Fibroblast of mammary gland (primary cell): ENCODE data around the gene DLG5.

Source experiments
- DNase-seq: peaks from one replicate; pipeline ENCODE4 v3.0.0-alpha.2; 2010; ENCODE audit warnings: low read depth
- H3K4me3 ChIP-seq: 2 replicates; pipeline ENCODE4 v1.5.1; 2011; ENCODE audit warnings: low read depth, mild to moderate bottlenecking, low read length, moderate library complexity; ENCODE audit not compliant: control insufficient read depth
- CTCF ChIP-seq: conservative IDR thresholded peaks from 2 replicates; pipeline ENCODE4 v1.5.1; 2011; ENCODE audit warnings: low read depth, low read length, inconsistent platforms; ENCODE audit not compliant: control insufficient read depth, insufficient read depth

The DLG5 gene

GRCh38 chr10:77963901-77964300, 37.3 kb upstream of the DLG5 start:
- no peak for DNase-seq
- no peak for TF ChIP-seq CTCF
- no peak overlapping the region for H3K4me3 ChIP-seq

DNA sequence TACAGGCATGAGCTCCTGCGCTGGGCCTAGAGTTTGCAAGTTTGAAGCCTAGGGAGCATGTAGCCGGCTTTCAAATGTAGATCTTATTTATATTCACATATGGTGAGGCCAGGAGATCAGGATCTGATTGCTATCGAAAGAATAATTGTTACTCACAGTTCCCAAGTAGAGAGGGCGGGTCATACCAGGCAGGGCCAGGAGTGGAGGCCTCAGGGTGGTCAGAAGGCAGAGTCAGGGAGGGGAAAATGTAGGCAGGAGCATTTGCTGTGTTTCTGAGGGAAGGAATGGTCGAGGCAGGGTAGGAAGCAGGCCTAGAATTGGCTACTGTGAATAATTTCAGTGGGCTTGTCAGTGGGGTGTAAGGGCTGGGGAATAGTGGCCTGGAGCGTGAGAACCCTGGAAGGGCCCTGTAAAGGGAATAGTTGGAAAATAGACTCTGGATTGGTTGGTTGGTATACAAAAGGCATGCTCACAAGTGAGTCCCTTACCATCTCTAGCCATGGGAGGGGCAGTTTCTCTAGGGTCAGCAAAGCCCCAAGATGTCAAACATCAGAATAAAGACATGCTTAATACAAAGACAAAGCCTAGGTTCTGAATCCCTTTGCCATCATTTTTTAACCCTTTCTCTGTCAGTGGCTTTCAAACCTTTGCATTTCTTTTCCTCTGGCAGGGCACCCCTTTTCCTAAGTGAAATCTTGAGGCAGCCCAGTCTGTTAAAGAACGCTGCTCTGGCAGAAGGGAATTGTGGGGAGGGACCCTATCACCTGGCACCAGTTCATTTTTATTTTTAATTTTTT, 36.0 kb upstream of the DLG5 start:
- no peak for TF ChIP-seq CTCF
- no peak for DNase-seq
- no peak overlapping the region for H3K4me3 ChIP-seq

DNA sequence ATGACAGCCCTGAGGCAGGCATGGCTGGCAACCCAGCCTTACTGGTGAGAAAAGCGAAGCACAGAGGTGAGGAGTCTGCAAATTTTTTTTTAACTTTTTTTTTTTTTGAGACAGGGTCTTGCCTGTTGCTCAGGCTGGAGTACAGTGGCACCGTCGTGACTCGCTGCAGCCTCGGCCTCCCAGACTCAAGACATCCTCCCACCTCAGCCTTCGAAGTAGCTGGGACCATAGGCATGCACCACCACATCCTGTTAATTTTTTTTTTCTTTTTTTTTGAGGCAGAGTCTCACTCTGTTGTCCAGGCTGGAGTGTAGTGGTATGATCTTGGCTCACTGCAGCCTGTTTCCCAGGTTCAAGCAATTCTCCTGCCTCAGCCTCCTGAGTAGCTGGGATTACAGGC, 35.1 kb upstream of the DLG5 start:
- no peak for TF ChIP-seq CTCF
- no peak for DNase-seq
- H3K4me3 ChIP-seq = no peak overlapping the region

DNA sequence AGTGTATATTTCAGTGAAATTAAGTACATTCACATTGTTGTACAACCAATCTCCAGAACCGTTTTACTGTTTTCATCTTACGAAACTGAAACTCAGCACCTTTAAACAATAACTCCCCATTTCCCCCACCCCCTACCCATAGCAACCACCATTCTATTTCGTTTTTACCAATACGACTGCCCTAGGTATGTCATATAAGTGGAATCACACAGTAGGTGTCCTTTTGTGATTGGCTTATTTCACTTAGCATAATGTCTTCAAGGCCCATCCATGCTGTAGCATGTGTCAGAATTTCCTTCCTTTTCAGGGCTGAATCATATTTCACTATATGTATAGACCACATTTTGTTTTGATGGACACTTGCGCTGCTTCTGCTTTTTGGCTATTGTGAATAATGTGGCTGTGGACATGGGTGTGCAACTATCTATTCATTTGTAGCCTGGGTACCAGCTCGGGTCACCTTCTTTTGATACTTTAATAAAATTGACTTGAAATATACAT, 34.3 kb upstream of the DLG5 start:
- H3K4me3 ChIP-seq = no peak overlapping the region
- TF ChIP-seq CTCF = no peak
- no peak for DNase-seq

DNA sequence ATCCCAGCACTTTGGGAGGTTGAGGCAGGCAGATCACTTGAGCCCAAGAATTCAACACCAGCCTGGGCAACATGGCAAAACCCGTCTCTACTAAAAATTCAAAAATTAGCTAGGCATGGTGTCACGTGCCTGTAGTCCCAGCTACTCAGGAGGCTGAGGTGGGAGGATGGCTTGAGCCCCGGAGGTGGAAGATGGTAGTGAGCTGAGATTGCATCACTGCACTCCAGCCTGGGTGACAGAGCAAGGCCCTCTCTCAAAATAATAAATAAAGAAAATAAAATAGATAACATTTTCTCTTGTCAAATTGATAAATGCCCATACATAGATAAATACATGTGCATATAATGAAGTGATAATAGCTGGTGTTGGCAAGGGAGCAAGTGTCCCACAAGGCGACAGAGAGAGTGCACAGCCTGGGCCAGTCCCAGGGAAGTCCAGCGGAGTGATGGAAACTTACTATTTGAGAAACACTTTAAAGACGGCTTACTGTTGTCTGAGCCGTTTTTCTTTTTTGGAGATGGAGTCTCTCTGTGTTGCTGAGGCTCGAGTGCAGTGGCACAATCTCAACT, 33.4 kb upstream of the DLG5 start:
- no peak overlapping the region for H3K4me3 ChIP-seq
- no peak for DNase-seq
- TF ChIP-seq CTCF = no peak

DNA sequence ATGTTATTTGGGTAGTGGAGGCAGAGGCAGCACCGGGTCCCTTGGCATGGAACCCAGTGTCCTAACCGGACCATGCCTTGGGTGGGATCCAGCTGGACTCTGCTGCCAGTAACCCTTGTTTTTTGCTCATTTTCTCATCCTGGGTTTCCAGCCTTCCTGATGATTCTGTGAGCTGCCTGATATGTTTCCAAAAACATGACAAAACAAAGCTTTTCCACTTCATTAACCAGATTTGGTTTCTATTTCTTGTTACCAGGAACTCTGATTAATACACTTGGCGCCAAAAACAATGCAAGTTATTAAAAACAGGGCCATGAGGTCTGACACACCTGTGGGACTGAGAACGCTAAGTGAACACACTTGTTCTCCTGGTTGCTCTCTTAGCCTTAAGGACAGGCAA, 32.8 kb upstream of the DLG5 start:
- TF ChIP-seq CTCF = no peak
- no peak overlapping the region for H3K4me3 ChIP-seq
- no peak for DNase-seq

DNA sequence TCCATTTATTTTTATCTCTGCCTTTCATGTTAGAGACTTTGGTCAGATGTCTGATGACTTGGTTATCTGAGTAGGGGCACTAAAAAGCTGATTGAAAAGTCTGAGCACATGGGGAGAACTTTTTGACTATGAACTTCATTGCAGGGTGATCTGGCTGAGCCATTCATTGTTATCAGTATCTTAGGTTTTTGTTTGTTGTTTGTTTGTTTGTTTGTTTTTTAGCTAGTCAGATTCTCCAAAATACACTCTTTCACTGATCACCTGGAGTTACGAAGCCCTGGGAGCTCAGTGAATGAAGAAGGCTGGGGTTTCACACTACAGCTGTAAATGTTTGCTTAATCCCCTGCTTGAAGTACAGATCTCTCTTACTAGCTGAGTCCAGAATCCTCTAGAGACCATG, 28.6 kb upstream of the DLG5 start:
- TF ChIP-seq CTCF = no peak
- no peak overlapping the region for H3K4me3 ChIP-seq
- no peak for DNase-seq
